Measurements from ENCODE around the gene CXCR2.

Gene CXCR2

DNA sequence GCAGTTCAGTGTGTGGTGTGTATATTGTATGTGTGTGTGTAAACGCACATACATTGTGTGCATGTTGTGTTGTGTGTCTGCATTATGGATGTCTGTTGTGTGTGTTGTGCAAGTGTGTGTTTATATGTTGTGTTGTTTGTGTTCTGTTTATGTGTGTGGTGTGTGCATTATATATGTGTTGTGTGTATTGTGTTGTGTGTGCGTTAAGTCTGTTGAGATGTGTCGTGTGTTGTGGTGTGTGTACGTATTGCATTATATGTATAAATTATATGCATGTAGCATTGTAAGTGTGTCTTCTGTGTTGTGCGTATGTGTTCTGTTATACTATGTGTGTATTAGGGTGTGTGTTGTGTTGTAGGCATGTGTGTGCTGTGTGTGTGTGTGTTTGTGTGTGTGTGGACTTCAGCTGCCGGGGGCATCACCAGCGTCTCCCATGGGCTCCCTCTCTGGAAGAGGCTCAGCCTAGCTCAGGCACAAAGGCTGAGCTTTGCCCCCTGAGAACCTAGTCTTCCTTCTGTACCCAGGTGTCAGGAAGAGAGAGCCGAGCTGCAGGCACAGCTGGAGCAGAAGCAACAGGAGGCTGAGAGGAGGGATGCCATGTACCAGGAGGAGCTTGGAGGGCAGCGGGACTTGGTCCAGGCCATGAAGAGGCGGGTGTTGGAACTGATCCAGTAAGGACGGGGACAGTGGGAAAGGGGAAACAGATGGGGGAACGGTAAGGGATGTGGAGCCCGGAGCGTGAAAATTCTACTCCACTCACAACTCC, 43.1 kb upstream of the CXCR2 start:
- Histone ChIP-seq H3K9me3 (ENCODE audit: control insufficient read depth, insufficient read depth, low read depth, low read length) (no peaks in the 10 kb centered on the region; the same call in 1 of the 2 replicates), H3K36me3 (ENCODE audit: control insufficient read depth in 2 of 2, insufficient read depth in 1 of 2, low read length in 2 of 2) (no peaks in the 10 kb centered on the region), H3K4me1 (ENCODE audit: control insufficient read depth, insufficient read depth, low read length) (no peaks in the 10 kb centered on the region), H3K27ac (ENCODE audit: extremely low read depth, low read depth, low read length) (no peak overlapping the region), H3K4me3 (ENCODE audit: low read depth, low read length) (no peak overlapping the region)
- TF ChIP-seq, protein P1, sequence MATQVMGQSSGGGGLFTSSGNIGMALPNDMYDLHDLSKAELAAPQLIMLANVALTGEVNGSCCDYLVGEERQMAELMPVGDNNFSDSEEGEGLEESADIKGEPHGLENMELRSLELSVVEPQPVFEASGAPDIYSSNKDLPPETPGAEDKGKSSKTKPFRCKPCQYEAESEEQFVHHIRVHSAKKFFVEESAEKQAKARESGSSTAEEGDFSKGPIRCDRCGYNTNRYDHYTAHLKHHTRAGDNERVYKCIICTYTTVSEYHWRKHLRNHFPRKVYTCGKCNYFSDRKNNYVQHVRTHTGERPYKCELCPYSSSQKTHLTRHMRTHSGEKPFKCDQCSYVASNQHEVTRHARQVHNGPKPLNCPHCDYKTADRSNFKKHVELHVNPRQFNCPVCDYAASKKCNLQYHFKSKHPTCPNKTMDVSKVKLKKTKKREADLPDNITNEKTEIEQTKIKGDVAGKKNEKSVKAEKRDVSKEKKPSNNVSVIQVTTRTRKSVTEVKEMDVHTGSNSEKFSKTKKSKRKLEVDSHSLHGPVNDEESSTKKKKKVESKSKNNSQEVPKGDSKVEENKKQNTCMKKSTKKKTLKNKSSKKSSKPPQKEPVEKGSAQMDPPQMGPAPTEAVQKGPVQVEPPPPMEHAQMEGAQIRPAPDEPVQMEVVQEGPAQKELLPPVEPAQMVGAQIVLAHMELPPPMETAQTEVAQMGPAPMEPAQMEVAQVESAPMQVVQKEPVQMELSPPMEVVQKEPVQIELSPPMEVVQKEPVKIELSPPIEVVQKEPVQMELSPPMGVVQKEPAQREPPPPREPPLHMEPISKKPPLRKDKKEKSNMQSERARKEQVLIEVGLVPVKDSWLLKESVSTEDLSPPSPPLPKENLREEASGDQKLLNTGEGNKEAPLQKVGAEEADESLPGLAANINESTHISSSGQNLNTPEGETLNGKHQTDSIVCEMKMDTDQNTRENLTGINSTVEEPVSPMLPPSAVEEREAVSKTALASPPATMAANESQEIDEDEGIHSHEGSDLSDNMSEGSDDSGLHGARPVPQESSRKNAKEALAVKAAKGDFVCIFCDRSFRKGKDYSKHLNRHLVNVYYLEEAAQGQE (tag by site-specific recombination; IDR thresholded peaks at IDR 0.05), result no peak
- no peak for TF ChIP-seq ZNF10 (tag by site-specific recombination; IDR thresholded peaks at IDR 0.05)
- TF ChIP-seq ZNF292 (tag by site-specific recombination; IDR thresholded peaks at IDR 0.05; ENCODE audit: borderline replicate concordance, low read depth), result no peak
- no peak for TF ChIP-seq ZNF202 (tag by site-specific recombination; IDR thresholded peaks at IDR 0.05; ENCODE audit: borderline replicate concordance)
- TF ChIP-seq ZNF549 (tag by site-specific recombination; IDR thresholded peaks at IDR 0.05), result no peak
- TF ChIP-seq ZNF600 (tag by site-specific recombination; IDR thresholded peaks at IDR 0.05), result no peak
- CTCF ChIA-PET, result interaction anchor here (0.6 to 1.6 kb wide), 2 partner anchors 11 to 70 kb away, joined by 3 read pairs; no protein-coding TSS in a partner anchor
- POLR2A ChIA-PET, result no interaction called here

DNA sequence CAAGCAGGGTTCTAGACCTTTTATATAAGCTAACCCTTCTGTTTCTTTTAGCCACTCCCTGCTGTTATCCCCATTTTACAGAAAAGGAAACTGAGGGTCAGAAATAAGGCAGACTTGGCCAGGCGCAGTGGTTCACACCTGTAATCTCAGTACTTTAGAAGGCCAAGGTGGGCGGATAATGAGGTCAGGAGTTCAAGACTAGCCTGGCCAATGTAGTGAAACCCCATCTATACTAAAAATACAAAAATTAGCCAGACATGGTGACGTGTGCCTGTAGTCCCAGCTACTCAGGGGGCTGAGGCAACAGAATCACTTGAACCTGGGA, 42.5 kb upstream of the CXCR2 start:
- Histone ChIP-seq H3K27ac (ENCODE audit: extremely low read depth, low read depth, low read length) (no peak overlapping the region), H3K36me3 (ENCODE audit: control insufficient read depth in 2 of 2, insufficient read depth in 1 of 2, low read length in 2 of 2) (no peaks in the 10 kb centered on the region), H3K9me3 (ENCODE audit: control insufficient read depth, insufficient read depth, low read depth, low read length) (no peaks in the 10 kb centered on the region; the same call in 1 of the 2 replicates), H3K4me3 (ENCODE audit: low read depth, low read length) (no peak overlapping the region), H3K4me1 (ENCODE audit: control insufficient read depth, insufficient read depth, low read length) (no peaks in the 10 kb centered on the region)
- TF ChIP-seq ZNF664 (tag by site-specific recombination; IDR thresholded peaks at IDR 0.05) (no peak), ZNF169 (tag by site-specific recombination; IDR thresholded peaks at IDR 0.05) (no peak), ZBTB7A (tag by site-specific recombination; IDR thresholded peaks at IDR 0.05; ENCODE audit: low read depth) (no peak), SP2 (tag by site-specific recombination; IDR thresholded peaks at IDR 0.05) (no peak), GLIS2 (tag by site-specific recombination; IDR thresholded peaks at IDR 0.05) (no peak), ZSCAN30 (tag by site-specific recombination; IDR thresholded peaks at IDR 0.05) (no peak), ZNF473 (tag by site-specific recombination; IDR thresholded peaks at IDR 0.05) (no peak), ZNF366 (tag by site-specific recombination; conservative IDR thresholded peaks at IDR 0.05) (no peak), ZNF785 (tag by site-specific recombination; IDR thresholded peaks at IDR 0.05) (no peak), BCL11A (tag by site-specific recombination; IDR thresholded peaks at IDR 0.05; ENCODE audit: low read depth) (no peak), YY1 (tag by site-specific recombination; IDR thresholded peaks at IDR 0.05) (no peak), ZNF548 (tag by site-specific recombination; IDR thresholded peaks at IDR 0.05) (no peak), PRDM1 (tag by site-specific recombination; IDR thresholded peaks at IDR 0.05) (no peak)
- TF ChIP-seq, protein P2, sequence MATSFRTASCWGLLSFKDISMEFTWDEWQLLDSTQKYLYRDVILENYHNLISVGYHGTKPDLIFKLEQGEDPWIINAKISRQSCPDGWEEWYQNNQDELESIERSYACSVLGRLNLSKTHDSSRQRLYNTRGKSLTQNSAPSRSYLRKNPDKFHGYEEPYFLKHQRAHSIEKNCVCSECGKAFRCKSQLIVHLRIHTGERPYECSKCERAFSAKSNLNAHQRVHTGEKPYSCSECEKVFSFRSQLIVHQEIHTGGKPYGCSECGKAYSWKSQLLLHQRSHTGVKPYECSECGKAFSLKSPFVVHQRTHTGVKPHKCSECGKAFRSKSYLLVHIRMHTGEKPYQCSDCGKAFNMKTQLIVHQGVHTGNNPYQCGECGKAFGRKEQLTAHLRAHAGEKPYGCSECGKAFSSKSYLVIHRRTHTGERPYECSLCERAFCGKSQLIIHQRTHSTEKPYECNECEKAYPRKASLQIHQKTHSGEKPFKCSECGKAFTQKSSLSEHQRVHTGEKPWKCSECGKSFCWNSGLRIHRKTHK (tag by site-specific recombination; IDR thresholded peaks at IDR 0.05), result no peak
- TF ChIP-seq, protein P3, sequence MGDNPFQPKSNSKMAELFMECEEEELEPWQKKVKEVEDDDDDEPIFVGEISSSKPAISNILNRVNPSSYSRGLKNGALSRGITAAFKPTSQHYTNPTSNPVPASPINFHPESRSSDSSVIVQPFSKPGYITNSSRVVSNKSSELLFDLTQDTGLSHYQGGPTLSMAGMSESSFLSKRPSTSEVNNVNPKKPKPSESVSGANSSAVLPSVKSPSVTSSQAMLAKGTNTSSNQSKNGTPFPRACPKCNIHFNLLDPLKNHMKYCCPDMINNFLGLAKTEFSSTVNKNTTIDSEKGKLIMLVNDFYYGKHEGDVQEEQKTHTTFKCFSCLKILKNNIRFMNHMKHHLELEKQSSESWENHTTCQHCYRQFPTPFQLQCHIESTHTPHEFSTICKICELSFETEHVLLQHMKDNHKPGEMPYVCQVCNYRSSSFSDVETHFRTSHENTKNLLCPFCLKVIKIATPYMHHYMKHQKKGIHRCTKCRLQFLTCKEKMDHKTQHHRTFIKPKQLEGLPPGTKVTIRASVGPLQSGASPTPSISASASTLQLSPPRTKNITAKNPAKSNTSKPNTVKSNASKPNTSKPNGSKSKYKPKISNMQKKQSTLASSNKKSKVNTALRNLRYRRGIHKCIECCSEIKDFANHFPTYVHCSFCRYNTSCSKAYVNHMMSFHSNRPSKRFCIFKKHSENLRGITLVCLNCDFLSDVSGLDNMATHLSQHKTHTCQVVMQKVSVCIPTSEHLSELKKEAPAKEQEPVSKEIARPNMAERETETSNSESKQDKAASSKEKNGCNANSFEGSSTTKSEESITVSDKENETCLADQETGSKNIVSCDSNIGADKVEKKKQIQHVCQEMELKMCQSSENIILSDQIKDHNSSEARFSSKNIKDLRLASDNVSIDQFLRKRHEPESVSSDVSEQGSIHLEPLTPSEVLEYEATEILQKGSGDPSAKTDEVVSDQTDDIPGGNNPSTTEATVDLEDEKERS (tag by site-specific recombination; IDR thresholded peaks at IDR 0.05), result no peak
- ChIA-PET CTCF (no interaction called here), POLR2A (no interaction called here)

Data from HEK293 (cell line).